Mucosa of descending colon (tissue), 3 donors: Measurements from ENCODE around the gene FTCD. TPM values are rescaled to one million over a fixed set of nuclear protein-coding genes. Genes with fewer than 3 reads are reported as not detected.

ENCODE experiments used
- ATAC-seq: fragments of 200-7000 bp; cut with Tn5 transposase; one replicate; pipeline ENCODE4 v1.9.1; 2020; ENCODE audit warnings: mild to moderate bottlenecking, moderate library complexity
- DNase-seq, 3 donors: peaks; one replicate each; pipeline ENCODE4 v3.0.0-alpha.2; 2020
- H3K36me3 ChIP-seq: fragments of 200-600 bp; one replicate; pipeline ENCODE4 v1.8.0; 2021; ENCODE audit warnings: low read depth, mild to moderate bottlenecking
- H3K4me1 ChIP-seq: fragments of 200-600 bp; one replicate; pipeline ENCODE4 v1.8.0; 2021; ENCODE audit warnings: low read depth, mild to moderate bottlenecking
- H3K4me3 ChIP-seq: fragments of 200-600 bp; one replicate; pipeline ENCODE4 v1.8.0; 2021; ENCODE audit warnings: mild to moderate bottlenecking
- H3K9me3 ChIP-seq: fragments of 200-600 bp; one replicate; pipeline ENCODE4 v1.8.0; 2021; ENCODE audit warnings: mild to moderate bottlenecking
- intact Hi-C, 2 donors: fragments of 100-400 bp; cut with DNase I in 1 of 2; cut with micrococcal nuclease in 1 of 2; formaldehyde crosslinking; loops; one replicate each; pipeline versions ENCODE4 v1.11.0 to v1.11.1; 2022; cut with DNase I, micrococcal nuclease
- total RNA-seq, 3 donors: library from RNA; stranded (reverse); fragmentation: NEBNext Ultra II Directional in 2 of 3; extraction: Animal tissue kit (Norgen Biotek cat#: 25700) in 2 of 3; gene quantifications; one replicate each; pipeline versions ENCODE4 v1.2.1 to v1.2.4, GENCODE V29; 2021 to 2023
- TF ChIP-seq, protein P1 (sequence below): fragments of 200-600 bp; IDR thresholded peaks from one replicate; pipeline ENCODE4 v1.8.0; 2022; ENCODE audit warnings: antibody characterized with exemption, mild to moderate bottlenecking
- donor health status: DM: no; HTN: no; CAD: no; lungs with moderate emphysema.
- donor health status: DM: no; HTN: no; CAD: no.
- donor health status: DM: no; HTN: yes; CAD: no.

Gene FTCD
- total RNA-seq, 3 donors from 2014 or later = 0.36 to 2.1 TPM; not detected in 1

DNA sequence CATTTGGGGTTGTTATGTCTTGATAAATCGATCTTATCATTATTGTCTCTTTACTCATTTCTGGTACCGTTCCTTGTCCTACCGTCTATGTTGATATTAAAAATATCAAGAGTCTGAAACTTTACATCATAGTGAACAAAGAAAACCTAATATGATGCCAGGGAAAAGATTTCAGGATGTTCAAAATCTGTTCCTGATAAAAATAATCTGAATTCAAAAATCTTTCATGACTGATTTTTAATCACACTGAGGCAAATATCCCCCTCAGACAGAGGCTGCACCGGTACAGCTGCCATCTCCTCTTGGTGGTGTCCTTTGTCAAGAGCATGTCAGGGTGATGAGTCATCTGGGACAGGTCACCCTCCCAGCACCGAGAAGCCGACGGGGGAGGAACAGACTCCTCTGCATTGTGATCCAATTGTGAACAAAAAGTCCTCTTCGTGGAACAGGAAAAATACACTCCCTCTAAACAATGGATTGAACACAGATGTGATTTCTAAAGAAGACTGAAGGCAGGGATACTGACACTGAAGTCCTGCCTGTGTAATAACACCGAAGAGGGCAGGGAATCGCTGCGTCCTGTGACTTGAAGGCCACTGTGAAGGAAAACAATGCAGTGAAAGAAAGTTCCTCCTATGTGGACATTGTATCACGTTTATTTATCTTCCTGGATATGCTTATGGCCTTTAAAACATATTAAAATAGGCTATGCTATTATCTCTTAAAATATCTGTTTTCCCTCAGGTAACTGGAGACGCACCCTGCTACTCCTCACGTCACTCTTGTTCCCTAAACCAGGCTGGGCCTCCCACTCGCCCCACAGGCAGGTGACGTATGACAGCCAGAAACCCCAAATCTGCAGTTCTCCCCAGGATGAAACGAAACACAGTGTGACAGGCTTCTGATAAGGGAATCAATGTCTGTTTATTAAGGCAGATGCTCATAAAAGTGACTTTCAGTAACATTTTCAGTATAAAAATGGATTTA, 33.1 kb upstream of the FTCD start:
- Histone ChIP-seq H3K4me1 (peaks cover 4% of the 10 kb centered on the region), H3K4me3 (no peak overlapping the region), H3K36me3 (no peaks in the 10 kb centered on the region), H3K9me3 (no peaks in the 10 kb centered on the region)
- ATAC-seq (peak; percentile 58), DNase-seq (peak in 1 of 3 donors; percentile 13)
- intact Hi-C loops = no loop called here
- TF ChIP-seq, protein P1, sequence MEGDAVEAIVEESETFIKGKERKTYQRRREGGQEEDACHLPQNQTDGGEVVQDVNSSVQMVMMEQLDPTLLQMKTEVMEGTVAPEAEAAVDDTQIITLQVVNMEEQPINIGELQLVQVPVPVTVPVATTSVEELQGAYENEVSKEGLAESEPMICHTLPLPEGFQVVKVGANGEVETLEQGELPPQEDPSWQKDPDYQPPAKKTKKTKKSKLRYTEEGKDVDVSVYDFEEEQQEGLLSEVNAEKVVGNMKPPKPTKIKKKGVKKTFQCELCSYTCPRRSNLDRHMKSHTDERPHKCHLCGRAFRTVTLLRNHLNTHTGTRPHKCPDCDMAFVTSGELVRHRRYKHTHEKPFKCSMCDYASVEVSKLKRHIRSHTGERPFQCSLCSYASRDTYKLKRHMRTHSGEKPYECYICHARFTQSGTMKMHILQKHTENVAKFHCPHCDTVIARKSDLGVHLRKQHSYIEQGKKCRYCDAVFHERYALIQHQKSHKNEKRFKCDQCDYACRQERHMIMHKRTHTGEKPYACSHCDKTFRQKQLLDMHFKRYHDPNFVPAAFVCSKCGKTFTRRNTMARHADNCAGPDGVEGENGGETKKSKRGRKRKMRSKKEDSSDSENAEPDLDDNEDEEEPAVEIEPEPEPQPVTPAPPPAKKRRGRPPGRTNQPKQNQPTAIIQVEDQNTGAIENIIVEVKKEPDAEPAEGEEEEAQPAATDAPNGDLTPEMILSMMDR = no peak

DNA sequence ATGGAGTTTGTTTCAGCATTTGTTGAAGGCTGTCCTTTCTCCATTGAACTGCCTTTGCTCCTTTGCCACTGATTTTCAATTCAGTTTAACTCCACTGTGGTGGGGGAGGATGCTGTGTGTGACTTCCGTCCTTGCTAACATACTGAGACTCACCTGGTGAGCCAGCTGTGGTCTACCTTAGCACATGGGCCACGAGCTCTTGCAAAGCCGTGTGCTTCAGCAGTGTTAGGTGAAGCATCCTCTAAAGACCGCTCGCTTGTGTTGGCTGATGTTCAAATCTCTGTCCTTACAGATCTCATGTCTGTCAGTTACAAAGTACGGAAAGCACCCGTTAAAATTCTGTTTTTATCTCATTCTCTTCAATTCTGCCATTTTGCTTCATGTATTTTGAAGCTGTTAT, 32.4 kb upstream of the FTCD start:
- no peak for DNase-seq
- H3K9me3 ChIP-seq = no peaks in the 10 kb centered on the region
- TF ChIP-seq, protein P1 = no peak
- H3K36me3 ChIP-seq = no peaks in the 10 kb centered on the region
- peaks cover 4% of the 10 kb centered on the region for H3K4me1 ChIP-seq
- ATAC-seq = no peak
- H3K4me3 ChIP-seq = no peak overlapping the region
- intact Hi-C loops = no loop called here

DNA sequence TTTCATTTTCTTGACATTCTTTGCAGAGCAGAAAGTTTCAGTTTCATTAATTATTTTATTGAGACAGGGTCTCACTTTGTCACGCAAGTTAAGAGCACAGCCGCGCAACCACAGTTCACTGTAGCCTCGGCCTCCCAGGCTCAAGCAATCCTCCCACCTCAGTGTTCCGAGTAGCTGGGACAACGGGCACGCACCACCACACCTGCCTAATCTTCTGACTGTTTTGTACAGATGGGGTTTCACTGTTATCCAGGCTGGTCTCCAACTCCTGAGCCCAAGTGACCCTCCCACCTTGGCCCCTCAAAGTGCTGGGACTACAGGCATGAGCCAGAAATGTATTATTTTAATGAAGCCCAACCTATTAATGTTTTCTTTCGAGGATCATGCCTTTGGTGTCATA, 31.9 kb upstream of the FTCD start:
- DNase-seq = no peak
- ATAC-seq = no peak
- Histone ChIP-seq H3K36me3 (no peaks in the 10 kb centered on the region), H3K9me3 (no peaks in the 10 kb centered on the region), H3K4me1 (peaks cover 4% of the 10 kb centered on the region), H3K4me3 (no peak overlapping the region)
- TF ChIP-seq, protein P1 = no peak
- intact Hi-C loops = no loop called here

DNA sequence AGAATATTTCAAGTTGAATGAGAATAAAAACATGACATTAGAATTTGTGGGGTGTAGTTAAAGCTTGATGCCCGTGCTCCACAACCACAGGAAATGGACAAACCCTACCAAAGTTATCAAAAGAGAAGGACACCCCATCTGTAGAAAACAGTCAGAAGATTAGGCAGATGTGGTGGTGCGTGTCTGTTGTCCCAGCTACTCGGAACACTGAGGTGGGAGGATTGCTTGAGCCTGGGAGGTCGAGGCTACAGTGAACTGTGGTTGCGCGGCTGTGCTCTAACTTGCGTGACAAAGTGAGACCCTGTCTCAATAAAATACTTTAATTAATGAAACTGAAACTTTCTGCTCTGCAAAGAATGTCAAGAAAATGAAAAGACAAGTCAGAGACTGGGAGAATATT, 30.3 kb upstream of the FTCD start:
- intact Hi-C loops = no loop called here
- H3K36me3 ChIP-seq = no peaks in the 10 kb centered on the region
- no peaks in the 10 kb centered on the region for H3K9me3 ChIP-seq
- ATAC-seq = no peak
- peak in 1 of 3 donors; percentile 17 for DNase-seq
- H3K4me3 ChIP-seq = no peak overlapping the region
- TF ChIP-seq, protein P1 = no peak
- peaks cover 4% of the 10 kb centered on the region for H3K4me1 ChIP-seq

DNA sequence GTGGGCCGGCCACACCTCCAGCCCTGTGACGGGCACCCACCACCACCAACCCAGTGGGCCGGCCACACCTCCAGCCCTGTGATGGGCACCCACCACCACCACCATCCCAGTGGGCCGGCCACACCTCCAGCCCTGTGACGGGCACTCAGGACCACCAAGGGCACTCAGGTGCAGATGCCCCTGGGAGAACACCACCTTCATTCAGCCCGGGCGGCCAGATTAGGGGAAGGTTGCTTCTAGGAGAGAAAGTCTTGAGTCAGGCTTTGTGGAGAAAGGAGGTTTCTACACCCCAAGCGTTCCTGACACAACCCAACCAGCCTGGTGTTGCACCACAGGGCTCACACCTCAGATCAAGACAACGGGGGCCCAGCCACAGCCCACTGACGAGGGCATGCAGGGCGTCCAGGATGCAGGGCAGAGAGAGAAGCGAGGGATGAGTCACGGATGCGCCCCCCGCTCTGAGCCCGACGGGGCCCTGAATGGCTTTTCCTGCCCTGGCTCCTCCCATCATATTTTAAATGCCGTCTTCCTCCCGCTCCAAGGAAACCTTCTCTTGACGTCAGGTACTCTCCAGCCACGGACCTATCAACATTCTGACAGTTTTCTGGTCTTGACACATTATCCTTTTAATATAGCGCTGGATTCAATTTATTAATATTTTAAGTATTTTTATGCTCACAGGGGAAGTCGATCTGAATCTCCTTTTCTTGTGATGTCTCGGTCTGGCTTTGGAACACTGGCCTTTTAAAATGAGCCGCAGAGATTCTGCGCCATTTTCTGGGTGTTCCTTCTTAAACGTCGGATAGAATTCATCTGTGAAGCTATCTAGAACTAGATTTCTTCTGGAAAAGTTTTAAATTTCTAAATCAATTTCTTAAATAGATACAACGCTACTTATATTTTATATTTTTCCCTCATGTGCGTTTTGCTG, 29.5 kb upstream of the FTCD start:
- Histone ChIP-seq H3K9me3 (no peaks in the 10 kb centered on the region), H3K36me3 (no peaks in the 10 kb centered on the region), H3K4me1 (peaks cover 4% of the 10 kb centered on the region), H3K4me3 (no peak overlapping the region)
- TF ChIP-seq, protein P1 = no peak
- DNase-seq (peak; percentile 65 to 92 (median 89)), ATAC-seq (peak; percentile 61)
- intact Hi-C loops = no loop called here
